Omental fat pad (tissue), 4 donors: Measurements from ENCODE around the gene NOP16. TPM values are rescaled to one million over a fixed set of nuclear protein-coding genes. Genes with fewer than 3 reads are reported as not detected.

Experiments used
- ATAC-seq: fragments of 150-250 bp; one replicate; pipeline ENCODE4 v1.9.1; 2016; ENCODE audit warnings: mild to moderate bottlenecking, moderate library complexity; ENCODE audit not compliant: low FRiP score
- DNase-seq: peaks from one replicate; pipeline ENCODE4 v3.0.0-alpha.2; 2019; ENCODE audit warnings: low spot score
- CTCF ChIP-seq, 3 donors: fragments of 450-650 bp; IDR thresholded peaks; one replicate each; pipeline ENCODE4 v1.5.1; 2016 to 2017; ENCODE audit warnings: antibody characterized with exemption in 3 of 3, mild to moderate bottlenecking in 3 of 3, moderate library complexity in 2 of 3
- total RNA-seq, 4 donors: library from RNA; depleted of rRNA; stranded (reverse); fragments of >200 nt; gene quantifications; one replicate each; pipeline ENCODE4 v1.1.0, GENCODE V29; 2016

The NOP16 gene
- total RNA-seq, result 10 to 100 TPM in 3 of 4 donors, 1 to 10 TPM in 1; 6.1 to 84.7 (median 24.3) TPM

- no peak for TF ChIP-seq CTCF (IDR thresholded peaks at IDR 0.05)
- peak; percentile 95 for DNase-seq
- peak; percentile 98 for ATAC-seq
These were observed at the start of gene NOP16, which contains the start of gene HIGD2A for GRCh38 chr5:176388444-176389134. Gene NOP16 (minus strand): TSS chr5:176388598. CDS start chr5:176388539, 59 bp downstream. Gene HIGD2A (plus strand): TSS chr5:176388751. CDS start chr5:176388820, 69 bp downstream.

- no peak for ATAC-seq
- TF ChIP-seq CTCF (IDR thresholded peaks at IDR 0.05), result no peak
- DNase-seq, result no peak
These were observed 48.3 kb upstream of the NOP16 start for GRCh38 chr5:176436656-176437055.

GRCh38 chr5:176432707-176433106, 44.3 kb upstream of the NOP16 start:
- DNase-seq (no peak), ATAC-seq (no peak)
- no peak for TF ChIP-seq CTCF (IDR thresholded peaks at IDR 0.05)

- DNase-seq (no peak), ATAC-seq (no peak)
- no peak for TF ChIP-seq CTCF (IDR thresholded peaks at IDR 0.05)
These were observed 41.6 kb upstream of the NOP16 start for GRCh38 chr5:176429972-176430371.

GRCh38 chr5:176427971-176428370, 39.6 kb upstream of the NOP16 start:
- ATAC-seq (no peak), DNase-seq (no peak)
- no peak for TF ChIP-seq CTCF (IDR thresholded peaks at IDR 0.05)

GRCh38 chr5:176426876-176427275, 38.5 kb upstream of the NOP16 start:
- no peak for DNase-seq
- no peak for ATAC-seq
- no peak for TF ChIP-seq CTCF (IDR thresholded peaks at IDR 0.05)

GRCh38 chr5:176425791-176426190, 37.4 kb upstream of the NOP16 start:
- no peak for DNase-seq
- no peak for ATAC-seq
- TF ChIP-seq CTCF (IDR thresholded peaks at IDR 0.05), result no peak
